Erythroblast (primary cell): ENCODE data around the gene MEF2C.

Experiments used
- GATA1 ChIP-seq: IDR thresholded peaks from 2 replicates; pipeline ENCODE4 v1.6.1; 2011; ENCODE audit warnings: low read depth, mild to moderate bottlenecking, control low read depth, low read length, moderate library complexity
- POLR2A ChIP-seq: IDR thresholded peaks from 2 replicates; pipeline ENCODE4 v1.6.1; 2011; ENCODE audit warnings: mild to moderate bottlenecking, low read length

DNA sequence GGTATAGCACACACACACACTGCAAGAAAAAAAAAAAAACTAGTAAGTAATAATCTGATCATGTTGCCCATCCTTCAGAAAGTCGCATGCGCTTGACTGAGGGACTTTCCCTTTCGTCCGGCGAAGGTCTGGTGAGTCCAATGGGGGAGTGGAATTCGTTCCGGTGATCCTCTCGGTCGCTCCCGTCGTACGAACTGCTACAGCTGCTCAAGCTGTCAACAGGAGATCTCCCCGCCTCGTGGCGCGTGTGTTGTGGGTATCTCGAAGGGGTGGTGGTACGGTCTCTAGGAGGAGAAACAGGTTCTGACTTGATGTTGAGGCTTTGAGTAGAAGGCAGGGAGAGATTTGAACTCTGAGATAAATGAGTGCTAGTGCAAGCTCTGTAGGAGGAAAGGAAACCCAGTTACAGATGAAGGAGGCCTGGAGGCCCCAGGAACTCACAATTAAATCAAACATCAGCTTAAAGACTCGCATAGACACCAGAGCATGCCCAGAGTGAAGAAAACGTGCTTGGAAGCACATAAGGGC is 160.4 kb downstream of the MEF2C start:
- TF ChIP-seq POLR2A (no peak), GATA1 (no peak)
